Adrenal gland (tissue), 5 donors: ENCODE results near the gene MAPK7.

Source experiments
- CTCF ChIP-seq, 6 experiments: fragments of 450-650 bp in 4 of 6; fragments of 200-600 bp in 2 of 6; sonication (generic) in 1 of 6; IDR thresholded peaks; 1 replicate in 5 of 6; 2 replicates in 1 of 6; pipeline versions ENCODE4 v1.5.1 to v1.8.0; 2016 to 2021; ENCODE audit warnings: antibody characterized with exemption in 6 of 6, mild to moderate bottlenecking in 2 of 6, moderate library complexity in 1 of 6
- POLR2A ChIP-seq, 2 donors: fragments of 450-650 bp; IDR thresholded peaks; one replicate each; pipeline ENCODE4 v1.6.1; 2017; ENCODE audit warnings: antibody characterized with exemption in 2 of 2, mild to moderate bottlenecking in 2 of 2, moderate library complexity in 1 of 2
- donor health status: DM: no; HTN: no; CAD: no.

DNA sequence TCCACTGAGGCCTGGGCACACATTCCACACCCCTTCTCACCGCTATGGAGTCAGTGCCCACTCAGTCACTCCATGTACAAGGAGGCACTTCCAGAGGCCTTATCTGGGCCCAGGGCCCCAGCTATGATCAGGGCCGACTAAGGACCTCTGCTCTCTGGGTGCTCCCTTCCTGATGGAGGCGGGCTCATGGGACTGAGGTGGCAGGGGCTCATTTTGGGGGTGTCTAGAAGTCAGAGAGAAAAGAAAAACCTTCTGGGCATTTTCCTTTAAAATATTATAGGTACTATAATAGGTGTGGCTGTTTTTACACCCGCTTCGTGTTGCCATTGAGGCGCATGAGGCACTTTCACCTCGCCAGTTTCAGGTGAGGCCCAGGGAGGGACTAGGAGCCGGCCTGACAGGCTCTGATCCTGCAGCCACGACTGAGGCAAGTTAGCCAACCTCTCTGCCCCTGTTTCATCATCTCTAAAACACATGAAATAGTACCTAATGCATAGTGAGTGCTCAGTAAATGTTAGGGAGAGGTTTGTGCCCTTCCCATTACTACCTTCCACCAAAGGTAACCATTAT lies 30.1 kb upstream of the MAPK7 start:
- TF ChIP-seq CTCF (IDR thresholded peaks at IDR 0.05) (no peak), POLR2A (IDR thresholded peaks at IDR 0.05) (no peak)
